Activated T-cell treated with anti-CD3 and anti-CD28 coated beads for 1 hour (primary cell): ENCODE measurements around the gene ESRRB.
"Not testable (repeated sequence)": the region's sequence is repeated elsewhere in the genome, so short reads cannot be mapped to it uniquely, and the experiment has no call there.

Experiments used
- DNase-seq: peaks from one replicate; pipeline ENCODE4 v3.0.0-alpha.2; 2020; ENCODE audit warnings: low read depth

Gene ESRRB

GRCh38 chr14:76497550-76498462 lies 121.9 kb downstream of the ESRRB start:
- DNase-seq = no peak

GRCh38 chr14:76498463-76498935 lies 122.6 kb downstream of the ESRRB start:
- DNase-seq = no peak

- no peak for DNase-seq
Measured at GRCh38 chr14:76498976-76499375, 123.0 kb downstream of the ESRRB start.

- DNase-seq = no peak
Measured at GRCh38 chr14:76499399-76499798, 123.5 kb downstream of the ESRRB start.

- no peak for DNase-seq
Measured at GRCh38 chr14:76500011-76500410, 124.1 kb downstream of the ESRRB start.

DNA sequence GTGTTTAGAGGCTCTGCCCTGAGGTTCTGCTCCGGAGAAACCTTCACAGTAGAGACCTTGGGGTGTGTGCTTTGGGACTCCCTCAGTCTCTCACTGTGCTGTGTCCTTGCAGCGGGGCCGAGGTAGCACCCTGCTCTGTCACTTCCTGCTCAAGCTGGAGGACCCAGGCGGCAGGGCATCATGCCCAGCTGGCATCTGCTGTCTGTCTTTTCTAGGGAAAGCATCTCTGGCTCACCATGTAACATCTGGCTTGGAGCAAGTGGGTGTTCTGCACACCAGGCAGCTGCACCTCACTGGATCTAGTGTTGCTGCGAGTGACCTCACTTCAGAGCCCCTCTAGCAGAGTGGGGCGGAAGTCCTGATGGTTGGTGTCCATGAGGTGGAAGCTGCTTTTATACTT lies 124.5 kb downstream of the ESRRB start:
- no peak for DNase-seq

DNA sequence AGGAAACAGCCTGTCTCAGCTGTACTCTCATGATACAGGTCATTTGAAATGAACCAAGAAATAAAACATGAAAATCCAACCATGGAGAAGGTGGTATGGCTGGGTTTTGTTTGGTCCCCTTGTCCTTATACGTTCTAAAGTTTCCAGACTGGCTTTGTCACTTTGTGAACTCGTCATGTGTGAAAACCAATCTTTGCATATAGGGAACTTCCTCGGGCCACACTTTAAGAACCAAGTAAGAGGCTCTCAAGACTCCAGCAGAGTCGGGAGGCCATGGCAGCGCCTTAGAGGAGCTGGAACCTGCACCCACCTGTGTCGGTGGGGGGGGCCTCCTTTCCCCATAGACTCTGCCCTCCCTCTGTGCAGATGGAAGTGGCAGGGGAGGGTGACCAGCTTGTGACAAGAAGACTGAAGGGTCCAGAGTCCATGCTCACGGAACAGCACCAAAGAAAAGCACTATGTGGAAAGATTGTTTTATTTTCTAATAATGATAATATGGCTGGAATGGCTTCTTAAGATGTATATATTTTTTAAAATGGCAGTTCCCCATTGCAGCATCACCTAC lies 125.3 kb downstream of the ESRRB start:
- no peak for DNase-seq

GRCh38 chr14:76502219-76502618 lies 126.3 kb downstream of the ESRRB start:
- no peak for DNase-seq

- DNase-seq = no peak
Measured at GRCh38 chr14:76502638-76503037, 126.7 kb downstream of the ESRRB start.

- no peak for DNase-seq
Measured at GRCh38 chr14:76509311-76509710, 133.4 kb downstream of the ESRRB start.

- DNase-seq = no peak
Measured at GRCh38 chr14:76510181-76510580, 134.2 kb downstream of the ESRRB start.

DNA sequence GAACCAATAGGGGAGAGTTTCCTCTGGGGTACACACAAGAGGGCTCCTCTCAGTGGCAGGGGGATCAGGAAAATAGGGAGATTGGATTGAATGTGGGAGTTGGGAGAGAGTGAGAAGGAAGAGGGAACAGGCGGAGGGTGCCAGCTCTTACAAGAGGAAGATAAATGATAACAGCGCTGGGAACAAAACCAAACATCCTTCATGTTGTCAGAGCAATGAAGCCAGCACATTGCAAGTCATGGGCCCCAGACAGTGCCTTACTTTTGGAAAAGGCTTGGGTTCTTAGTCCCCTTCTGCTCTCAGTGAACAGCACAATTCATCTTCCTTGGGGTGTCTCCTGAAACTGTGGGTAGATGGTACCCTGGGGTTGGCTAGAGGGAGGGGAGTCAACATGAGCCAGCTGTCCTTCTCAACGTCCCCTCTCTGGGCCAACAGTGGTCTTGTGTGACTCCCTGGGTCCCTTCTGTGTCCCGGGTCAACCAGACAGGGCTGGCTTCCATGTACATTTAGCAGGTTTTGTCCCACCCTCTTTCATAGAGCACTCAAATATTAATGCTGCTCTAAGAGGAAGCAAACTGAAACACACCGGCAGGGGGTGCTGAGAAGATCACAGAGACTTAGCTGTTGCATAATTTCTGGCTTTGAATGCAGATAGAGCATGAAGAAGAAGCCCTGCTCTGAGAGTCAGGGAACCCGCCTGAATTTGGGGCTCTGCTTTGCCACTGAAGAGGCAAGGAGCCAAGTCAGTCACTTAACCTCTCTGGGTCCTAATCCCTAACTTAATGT lies 138.5 kb downstream of the ESRRB start:
- no peak for DNase-seq

- no peak for DNase-seq
Measured at GRCh38 chr14:76516884-76517283, 140.9 kb downstream of the ESRRB start.

DNA sequence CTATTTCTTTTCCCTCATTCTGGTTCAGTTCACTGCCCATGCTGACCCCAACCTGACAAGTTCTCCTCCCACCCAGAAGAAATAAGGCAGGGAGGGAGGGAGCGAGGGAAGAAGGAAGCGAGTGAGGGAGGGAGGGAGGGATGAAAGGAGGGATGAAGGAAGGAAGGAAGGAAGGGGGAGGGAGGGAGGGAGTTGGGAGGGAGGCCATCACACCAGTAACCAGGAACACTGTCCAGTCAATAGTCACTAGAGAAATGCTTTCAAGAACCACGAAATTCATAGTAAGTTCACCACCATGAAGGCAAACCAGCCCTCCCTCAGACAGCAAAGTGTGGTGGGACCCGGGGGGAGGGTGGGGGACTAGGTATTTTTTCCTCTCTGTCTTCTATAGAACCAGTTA lies 142.4 kb downstream of the ESRRB start:
- no peak for DNase-seq

DNA sequence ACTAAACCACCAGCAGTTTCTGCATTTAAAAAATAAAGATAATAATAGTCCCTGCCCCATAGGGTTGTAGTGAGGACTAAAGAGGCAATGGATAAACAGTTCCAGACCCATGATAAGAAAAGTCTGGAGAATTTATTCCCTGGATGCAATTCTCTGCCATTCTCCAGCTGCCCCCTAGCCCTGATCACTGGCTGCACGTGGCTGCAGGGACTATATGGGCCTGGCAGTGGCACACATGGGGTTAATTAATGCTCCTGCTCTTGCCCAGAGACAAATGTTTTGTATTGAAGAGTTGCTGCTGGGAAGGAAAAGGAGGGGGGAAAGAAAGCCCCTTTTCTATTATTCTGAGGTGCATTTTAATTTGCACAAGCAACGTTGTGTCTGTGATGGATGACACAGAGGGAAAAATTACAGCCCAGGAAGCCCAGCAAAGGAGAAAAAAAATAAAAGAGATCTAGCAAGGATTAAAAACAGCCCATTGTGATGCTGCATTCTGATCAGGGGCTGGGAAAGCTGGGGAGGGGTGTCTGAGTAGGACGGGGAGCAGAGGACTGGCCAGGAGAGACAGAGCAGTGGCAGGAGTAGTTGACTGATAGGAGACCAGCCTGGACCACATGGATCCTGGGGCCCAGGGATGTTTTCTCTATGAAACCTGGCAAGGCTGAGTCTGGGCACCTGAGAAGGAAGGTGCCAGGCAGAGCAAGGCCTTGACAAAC lies 149.3 kb downstream of the ESRRB start:
- DNase-seq = no peak

DNA sequence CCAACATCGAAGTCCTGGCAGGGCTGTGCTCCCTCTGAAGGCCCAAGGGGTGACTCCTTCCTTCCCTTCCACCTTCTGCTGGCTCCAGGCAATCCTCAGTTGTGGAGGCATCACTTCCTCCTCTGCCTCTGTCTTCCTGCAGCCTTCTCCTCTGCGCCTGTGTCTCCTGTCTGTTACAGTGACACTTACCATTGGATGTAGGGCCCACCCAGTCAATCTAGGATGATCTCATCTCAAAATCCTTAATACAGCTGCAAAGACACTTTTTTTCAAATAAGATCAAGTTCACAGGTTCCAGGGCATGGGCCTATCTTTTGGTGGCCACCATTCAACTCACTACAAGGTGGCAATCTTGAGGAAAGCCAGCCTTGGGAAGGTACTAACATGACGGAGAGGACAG lies 155.1 kb downstream of the ESRRB start:
- DNase-seq = no peak

- DNase-seq = no peak
Measured at GRCh38 chr14:76531821-76532318, 155.9 kb downstream of the ESRRB start.

DNA sequence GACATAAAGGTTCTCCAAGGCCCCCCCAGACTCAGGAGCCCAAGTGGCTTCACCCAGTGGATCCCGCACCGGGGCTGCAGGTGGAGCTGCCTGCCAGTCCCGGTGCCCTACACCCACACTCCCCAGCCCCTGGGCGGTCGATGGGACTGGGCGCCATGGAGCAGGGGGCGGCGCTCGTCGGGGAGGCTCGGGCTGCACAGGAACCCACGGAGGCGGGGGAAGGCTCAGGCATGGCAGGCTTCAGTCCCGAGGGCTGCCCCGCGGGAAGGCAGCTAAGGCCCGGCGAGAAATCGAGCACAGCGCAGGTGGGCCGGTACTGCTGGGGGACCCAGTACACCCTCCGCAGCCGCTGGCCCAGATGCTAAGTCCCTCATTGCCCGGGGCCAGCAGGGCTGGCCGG lies 160.7 kb downstream of the ESRRB start:
- DNase-seq = not testable (repeated sequence)

DNA sequence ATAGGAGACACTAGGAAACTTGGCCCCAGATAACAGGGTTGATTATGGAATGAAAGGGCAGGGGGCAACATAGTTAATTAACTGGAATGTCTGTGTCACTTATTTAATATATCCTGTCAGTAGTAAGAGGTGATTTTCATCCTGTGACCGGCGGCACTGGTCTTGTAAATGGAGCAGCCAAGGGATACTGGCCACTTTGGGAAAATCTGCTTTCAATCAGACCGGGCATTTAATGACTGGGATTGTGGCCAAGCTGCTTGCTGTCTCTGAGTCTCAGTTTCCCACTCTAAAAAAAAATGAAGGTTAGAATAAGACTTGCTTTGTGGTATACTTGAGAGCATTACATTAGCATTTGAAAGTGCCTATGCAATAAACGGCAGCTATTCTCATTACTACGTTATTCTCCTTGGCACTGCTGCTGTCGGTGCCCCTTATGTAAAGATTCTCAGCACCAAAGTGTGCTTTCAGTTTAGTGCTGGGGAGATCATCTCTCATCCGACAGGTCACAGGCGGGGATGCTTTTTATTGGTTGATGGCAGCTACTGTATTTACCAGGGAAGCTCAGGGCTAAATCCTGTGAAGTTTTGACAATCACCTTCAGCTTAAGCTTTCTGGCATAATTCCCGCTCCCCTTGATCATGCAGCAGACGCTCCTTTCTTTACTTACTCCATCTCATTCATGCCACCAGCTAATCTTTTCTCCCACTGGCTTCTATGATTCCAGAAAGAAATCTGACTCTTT lies 162.1 kb downstream of the ESRRB start:
- DNase-seq = no peak

DNA sequence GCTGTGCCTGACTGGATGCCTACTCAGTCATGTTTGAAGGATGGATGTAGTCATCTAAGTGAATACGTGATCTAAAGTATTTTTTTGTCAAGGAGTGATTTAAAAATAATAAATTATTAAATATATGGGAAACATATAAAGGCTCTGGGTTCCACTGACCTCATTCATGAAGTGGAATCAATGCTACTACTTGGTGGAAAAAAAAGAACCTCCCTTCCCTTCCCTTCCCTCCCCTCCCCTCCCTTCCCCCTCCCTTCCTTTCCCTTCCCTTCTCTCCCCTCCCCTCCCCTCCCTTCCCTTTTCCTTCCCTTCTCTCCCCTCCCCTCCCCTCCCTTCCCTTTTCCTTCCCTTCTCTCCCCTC lies 162.7 kb downstream of the ESRRB start:
- DNase-seq = no peak

- DNase-seq = no peak
Measured at GRCh38 chr14:76539130-76539529, 163.2 kb downstream of the ESRRB start.
